GM20000 (cell line): ENCODE results near the gene NKG7.
A peak's percentile ranks its signal among the peaks of the same experiment; 100 is the strongest.
"Not testable (repeated sequence)": the region's sequence is repeated elsewhere in the genome, so short reads cannot be mapped to it uniquely, and the experiment has no call there.

Experiments
- DNase-seq: peaks from one replicate; pipeline ENCODE4 v3.0.0; 2012; ENCODE audit warnings: low spot score
- CTCF ChIP-seq: IDR thresholded peaks from 2 replicates; pipeline ENCODE4 v1.5.1; 2012; ENCODE audit warnings: mild to moderate bottlenecking, control low read depth; ENCODE audit errors: extremely low read depth, missing control alignments

Gene NKG7

GRCh38 chr19:51415187-51415586 is 42.7 kb upstream of the NKG7 start:
- TF ChIP-seq CTCF, result no peak
- DNase-seq, result no peak

- no peak for DNase-seq
- TF ChIP-seq CTCF, result no peak
These were observed 38.7 kb upstream of the NKG7 start for GRCh38 chr19:51410950-51411748.

GRCh38 chr19:51407511-51408131 is 35.2 kb upstream of the NKG7 start:
- peak; percentile 55 for TF ChIP-seq CTCF
- no peak for DNase-seq

- no peak for TF ChIP-seq CTCF
- no peak for DNase-seq
These were observed 29.7 kb upstream of the NKG7 start for GRCh38 chr19:51402117-51402516.

- not testable (repeated sequence) for DNase-seq
These were observed 27.5 kb upstream of the NKG7 start for GRCh38 chr19:51399936-51400335.

GRCh38 chr19:51399231-51399630 is 26.8 kb upstream of the NKG7 start:
- no peak for DNase-seq
- no peak for TF ChIP-seq CTCF

GRCh38 chr19:51398096-51398704 is 25.7 kb upstream of the NKG7 start:
- TF ChIP-seq CTCF, result peak; percentile 40
- no peak for DNase-seq

GRCh38 chr19:51397453-51397852 is 25.0 kb upstream of the NKG7 start:
- DNase-seq, result not testable (repeated sequence)
